ENCODE measurements around the gene CEP97.

- TF ChIP-seq POLR2A (IDR thresholded peaks at IDR 0.05): no peak
- TF ChIP-seq CTCF (IDR thresholded peaks at IDR 0.05): no peak
These were observed 43.9 kb upstream of the CEP97 start for GRCh38 chr3:101680466-101680865.

Data from adrenal gland (tissue), 5 donors.